GM18907 (cell line): ENCODE results near the gene MYO6.

ENCODE experiments used
- ATAC-seq: cut with Tn5 transposase; IDR thresholded peaks from one replicate; pipeline ENCODE4 v1.9.1; 2021; ENCODE audit warnings: mild to moderate bottlenecking, moderate library complexity; ENCODE audit not compliant: unreplicated experiment

MYO6 gene

DNA sequence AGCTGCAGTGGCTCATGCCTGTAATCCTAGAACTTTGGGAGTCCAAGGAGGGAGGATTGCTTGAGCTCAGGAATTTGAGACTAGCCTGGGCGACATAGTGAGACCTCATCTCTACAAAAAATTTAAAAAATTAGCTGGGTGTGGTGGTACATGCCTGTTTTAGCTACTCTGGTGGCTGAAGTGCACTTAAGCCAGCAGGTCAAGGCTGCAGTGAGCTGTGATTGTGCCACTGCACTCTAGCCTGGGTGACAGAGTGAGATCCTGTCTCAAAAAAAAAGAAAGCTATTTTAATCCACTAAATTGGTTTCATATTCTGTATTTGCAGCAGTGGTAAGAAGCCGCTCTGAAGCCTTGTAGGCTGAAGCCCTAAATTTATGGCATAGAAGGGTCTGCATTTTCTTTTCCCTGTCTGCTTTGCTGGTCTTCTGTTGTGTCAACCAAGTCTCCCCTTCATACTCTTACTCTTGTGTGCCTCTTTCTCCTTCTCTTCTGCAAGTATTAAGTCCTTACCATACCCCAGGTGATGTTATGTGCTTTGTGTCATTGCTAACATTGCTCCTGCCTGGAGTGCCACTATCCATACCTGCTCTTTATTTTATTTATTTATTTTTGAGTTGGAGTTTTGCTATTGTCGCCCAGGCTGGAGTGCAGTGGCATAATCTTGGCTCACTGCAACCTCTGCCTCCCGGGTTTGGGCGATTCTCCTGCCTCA is 70.9 kb downstream of the MYO6 start:
- no peak for ATAC-seq

DNA sequence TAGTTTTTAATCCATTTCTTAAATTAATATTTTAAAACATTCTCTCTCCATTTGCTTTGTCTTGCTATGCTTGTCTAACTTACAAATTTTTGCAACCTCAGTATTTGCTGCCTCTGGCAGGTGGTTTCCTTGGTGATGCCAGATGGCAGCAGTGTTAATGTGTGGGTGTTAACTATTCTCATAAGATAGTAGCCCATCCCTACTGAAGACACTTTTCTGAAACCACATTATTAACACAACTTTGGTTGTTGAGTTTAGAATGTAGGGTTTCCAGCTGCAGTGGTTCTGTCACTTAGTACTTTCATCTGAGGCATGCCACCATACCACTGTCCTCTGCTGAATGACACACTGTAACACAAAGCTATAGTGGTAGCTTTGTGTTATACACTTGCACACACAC is 75.1 kb downstream of the MYO6 start:
- peak; percentile 83 for ATAC-seq

DNA sequence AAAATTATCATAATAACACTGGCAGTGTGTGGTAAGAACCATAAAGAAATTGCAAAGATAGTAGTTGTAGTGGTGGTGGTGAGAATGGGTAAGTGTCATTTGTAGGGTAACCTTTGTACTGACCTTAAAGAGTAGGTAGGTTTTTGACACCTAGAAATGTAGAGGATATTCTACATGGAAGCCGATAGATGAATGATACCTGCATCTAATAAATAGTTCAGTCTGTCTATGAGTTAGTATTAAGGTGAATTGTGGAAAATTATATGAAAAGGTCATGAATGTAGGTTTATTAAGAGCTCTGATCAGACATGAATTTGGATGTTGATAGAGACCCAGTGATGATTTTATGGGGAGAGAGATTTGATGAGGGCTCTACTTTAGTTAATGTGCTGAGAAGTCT is 78.1 kb downstream of the MYO6 start:
- no peak for ATAC-seq

DNA sequence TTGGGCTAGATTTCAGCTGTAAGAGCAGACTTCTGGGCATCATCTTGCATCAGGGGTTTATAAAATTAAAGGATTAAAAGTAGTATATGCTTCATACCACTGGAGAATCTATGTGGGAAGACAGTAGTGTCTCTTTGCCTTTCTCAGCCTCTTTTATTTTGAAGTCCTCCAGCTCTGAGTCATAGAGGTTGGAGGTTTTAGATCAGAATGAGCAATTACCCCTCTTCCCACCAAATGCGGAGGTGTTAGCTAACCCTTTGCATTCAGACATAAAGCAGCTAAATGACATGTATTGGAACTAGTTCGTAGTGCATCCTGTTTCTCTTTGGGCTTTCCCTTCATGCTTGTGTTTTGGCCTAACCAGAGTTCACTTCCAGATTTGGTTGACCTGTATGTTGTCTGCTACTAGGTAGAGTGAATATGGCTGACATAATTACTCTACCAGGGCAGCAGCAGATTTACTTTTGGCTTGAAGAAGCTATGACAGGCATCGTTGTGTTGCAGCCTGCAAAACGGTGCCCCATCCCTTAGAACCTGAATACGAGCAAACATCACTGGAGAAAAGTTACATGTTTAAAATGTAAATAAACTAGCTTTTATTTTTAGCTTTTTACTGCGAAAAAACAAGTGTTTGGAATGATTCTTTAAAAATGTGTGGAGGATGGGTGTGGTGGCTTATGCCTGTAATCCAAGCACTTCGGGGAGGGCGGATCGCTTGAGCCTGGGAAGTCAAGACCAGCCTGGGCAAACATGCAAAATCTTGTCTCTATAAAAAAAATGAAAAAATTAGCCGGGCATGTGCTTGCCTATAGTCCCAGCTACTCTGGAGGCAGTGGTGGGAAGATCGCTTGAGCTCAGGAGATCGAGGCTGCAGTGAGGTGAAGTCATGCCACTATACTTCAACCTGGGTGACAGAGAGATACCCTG is 82.2 kb downstream of the MYO6 start:
- peak; percentile 71 for ATAC-seq

DNA sequence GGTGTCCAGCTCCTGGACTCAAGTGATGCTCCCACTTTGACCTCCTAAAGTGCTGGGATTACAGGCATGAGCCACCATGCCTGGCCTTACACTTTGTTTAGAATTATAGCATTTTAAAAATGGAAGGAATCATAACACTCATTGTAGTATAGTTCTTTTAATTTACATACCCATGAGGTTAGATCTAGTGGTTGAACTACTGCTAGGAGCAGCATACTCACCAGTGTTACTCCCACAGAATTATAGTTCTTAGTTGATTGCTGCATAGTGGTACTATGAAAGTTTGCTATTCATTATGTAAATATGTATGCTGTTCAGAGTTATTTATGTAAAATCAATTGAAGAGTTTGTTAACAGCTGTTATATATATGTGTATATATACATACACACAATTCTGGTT is 85.4 kb downstream of the MYO6 start:
- no peak for ATAC-seq

DNA sequence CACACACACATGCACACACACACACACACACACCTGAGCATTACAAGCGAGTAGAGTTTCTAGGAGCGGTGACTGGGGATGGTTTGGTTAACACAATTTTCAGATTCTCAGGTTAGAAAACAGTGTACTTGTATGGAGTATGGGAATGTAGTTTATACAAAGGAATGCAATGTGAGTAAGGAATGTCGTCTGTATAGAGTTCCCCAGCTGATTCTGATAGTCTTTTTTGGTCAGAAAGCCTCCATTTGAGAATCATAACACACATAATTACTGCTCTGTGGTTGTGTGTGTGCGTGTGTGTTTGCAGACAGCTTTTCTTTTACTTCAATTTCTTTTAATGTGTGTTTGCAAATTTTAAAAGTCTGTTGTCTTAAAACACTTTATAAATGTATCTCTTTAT is 93.2 kb downstream of the MYO6 start:
- no peak for ATAC-seq

DNA sequence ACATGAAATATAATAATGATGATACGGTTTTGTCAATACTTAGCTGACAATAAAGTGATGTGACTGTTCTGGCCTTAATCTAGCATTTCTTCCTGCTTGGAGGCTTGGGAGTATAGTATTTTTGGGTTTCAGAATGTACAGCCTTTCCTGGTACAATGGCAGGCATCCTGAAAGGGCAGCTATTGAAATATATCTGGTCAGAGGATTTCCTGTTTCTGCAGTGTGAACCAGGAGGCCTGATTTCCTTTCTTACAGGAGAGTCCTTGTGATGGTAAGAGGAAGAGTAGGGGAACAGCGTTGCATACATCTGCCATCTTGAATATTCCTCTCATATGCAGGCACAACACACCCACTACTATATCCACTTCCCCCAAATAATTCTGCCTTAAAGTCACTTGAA is 93.7 kb downstream of the MYO6 start:
- ATAC-seq: no peak

DNA sequence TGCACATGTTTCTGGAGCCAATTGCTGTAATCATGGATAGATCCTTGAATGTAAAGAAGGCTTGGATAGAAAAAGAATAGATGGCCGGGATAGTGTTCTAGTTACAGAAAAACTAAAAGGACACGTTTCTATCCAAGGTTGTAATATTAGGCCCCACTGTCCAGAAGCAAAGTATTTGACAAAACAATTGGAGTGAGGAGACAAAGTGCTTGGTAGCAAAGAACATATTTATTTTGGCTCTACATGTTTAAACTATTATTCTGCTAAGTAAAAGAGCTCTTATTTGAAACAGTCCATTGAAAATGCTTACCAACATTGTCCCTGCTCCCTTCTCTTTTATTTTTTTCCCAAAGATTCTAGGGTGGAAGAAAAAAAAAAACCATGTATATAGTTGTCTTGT is 94.4 kb downstream of the MYO6 start:
- no peak for ATAC-seq

DNA sequence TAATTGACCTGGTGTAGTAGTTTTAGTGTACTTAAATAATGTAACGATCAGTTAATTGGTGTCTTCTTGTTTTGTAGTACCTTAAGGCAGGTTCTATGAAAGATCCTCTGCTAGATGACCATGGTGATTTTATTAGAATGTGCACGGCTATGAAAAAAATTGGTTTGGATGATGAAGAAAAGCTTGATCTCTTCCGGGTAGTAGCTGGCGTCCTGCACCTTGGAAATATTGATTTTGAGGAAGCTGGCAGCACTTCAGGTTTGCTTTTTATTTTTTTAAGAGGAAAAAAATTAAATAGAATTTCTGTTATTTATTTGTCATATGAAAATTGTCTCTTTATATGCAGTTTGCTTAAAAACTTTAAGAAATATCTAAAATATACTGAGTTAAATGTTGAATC is 99.2 kb downstream of the MYO6 start:
- no peak for ATAC-seq

DNA sequence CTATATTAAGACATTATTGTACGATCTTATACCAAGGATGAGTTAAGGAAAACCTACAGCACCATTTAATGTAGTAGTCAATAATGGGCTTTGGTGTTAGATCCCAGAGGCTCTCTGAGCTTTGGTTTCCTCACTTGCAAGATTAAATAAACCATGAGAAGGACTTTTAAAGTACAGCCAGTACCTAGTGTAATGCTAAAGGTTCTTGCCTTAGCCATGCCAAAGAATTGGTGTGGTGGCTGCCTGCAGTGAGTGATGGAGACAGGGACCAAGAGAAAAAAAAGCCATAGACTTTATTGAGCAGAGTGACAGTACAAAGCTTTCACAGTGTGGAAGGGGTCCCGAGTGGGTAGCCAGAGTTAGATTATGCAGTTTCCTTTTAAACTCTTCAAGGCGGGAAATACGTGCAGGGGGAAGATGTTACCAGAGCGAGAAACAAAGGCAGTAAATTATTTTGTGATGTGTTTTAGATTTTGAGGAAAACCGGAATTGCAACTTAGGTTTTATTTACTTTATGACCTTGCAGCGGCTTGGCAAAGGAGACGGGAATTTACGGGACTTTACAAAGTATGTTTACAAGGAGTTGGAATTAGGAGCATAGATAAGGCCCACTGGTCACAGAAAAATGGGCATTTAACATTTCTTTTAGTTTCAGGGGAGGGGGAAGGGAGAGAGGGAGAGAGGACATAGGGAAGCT is 100.4 kb downstream of the MYO6 start:
- ATAC-seq: no peak

DNA sequence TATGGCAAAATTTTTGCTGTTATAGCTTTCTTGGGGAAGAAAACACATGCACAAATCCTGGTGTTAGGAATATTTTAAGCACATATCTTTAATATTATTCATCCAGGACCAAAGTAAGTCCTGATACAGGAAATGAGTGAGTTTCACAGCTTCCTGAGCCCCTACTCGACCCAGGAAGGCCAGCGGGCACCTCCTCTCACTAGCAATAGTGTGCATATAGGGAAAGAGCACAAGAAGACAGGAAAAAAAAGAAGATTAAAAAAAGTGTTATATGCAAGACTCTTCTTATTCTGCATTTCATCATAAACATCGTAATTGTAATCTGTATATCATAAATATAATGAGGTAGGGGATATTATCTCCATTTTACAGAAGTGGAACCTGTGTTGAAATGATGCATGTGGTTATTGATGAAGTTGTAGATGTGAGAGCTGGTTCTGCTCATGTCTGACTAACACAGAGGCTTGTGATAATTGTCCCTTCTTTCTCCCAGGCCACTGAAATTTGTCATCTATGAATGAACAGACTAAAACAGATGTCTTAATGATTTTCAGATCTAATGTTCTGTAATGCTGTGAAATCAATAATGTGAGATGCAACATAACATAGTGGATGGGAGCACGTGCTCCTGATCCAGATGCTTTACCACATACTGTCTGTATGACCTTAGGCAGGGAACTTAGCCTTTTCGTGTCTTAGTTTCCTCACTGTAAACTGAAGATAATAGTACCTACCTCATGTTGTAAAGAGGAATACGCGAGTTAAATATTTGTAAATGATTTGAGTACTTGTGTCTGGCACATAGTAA is 101.2 kb downstream of the MYO6 start:
- no peak for ATAC-seq

DNA sequence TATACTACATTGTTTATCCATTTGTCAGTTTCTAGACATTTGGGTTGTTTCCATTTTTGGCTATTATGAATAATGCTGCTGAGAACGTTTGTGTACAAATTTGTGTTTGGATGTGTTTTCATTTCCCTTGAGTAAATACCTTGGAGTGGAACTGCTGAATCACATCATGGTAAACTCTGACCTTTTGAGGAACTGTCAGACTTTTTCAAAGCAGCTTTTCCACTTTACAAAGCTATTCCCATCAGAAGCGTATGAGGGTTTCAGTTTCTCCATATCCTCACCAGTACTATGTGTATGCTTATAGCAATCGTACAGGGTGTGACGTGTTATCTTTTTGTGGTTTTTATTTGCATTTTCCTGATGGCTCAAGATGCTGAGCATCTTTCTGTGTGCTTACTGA is 103.7 kb downstream of the MYO6 start:
- peak; percentile 58 for ATAC-seq

DNA sequence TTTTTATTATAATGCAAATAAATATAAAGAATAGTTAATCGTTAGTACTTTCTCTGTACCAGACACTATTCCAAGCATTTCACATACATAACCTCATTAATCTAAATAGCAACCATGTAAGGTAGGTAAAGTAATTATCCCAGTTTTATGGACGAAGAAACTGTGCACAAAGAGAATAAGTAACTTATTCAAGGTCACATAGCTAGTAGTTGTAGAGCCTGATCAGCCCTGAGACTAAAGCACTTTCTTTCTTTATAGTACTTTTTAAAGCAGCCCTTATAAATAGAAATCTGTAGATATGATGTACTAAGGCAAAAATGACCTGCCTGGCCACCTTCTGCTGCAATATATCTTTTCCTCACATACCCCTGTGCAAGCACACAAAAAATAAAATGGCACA is 104.8 kb downstream of the MYO6 start:
- ATAC-seq: no peak

DNA sequence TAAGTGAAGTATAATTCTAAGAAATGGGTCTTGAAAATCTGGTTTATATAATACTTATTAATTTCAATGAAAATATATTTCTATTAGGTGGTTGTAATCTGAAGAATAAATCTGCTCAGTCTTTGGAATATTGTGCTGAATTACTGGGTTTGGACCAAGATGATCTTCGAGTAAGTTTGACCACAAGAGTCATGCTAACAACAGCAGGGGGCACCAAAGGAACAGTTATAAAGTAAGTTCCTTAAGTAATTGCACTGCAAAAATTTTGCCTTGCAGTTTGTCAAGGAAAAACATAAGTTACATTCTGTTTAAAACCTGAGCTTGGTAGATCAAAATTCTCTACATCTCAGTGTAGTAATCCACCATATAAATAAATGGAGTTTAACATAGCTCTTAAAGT is 106.0 kb downstream of the MYO6 start:
- ATAC-seq: no peak

DNA sequence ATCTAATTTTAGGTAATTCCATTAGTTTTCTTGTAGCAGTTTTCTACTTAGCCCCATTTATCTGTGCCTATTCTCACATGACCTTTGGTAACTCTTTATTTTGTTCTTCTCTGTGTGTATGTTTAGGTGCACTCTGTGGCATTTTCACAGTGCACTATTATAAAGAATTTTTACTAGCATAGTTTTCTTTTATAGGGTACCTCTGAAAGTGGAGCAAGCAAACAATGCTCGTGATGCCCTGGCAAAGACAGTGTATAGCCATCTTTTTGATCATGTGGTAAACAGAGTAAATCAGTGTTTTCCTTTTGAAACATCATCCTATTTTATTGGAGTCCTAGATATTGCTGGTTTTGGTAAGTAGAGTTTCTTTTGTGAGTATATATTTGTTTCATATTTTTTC is 107.9 kb downstream of the MYO6 start:
- no peak for ATAC-seq

DNA sequence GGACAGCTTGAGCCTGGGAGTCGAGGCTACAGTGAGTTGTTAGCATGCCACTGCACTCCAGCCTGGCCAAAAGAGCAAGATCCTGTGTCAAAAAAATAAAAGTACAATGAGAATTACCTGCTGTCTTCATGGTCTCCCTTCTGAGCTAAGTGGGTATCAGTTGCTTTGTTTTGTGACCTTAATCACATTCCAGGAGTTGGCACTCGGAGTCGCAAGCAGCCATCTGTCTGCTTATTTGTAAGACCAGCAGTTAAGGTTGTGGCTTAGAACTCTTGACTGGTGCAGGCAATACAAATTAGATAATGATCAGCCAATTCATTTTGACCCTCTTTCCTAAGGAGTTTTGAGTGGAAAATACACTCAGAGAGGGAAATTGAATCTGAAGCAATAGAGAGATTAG is 114.0 kb downstream of the MYO6 start:
- no peak for ATAC-seq

DNA sequence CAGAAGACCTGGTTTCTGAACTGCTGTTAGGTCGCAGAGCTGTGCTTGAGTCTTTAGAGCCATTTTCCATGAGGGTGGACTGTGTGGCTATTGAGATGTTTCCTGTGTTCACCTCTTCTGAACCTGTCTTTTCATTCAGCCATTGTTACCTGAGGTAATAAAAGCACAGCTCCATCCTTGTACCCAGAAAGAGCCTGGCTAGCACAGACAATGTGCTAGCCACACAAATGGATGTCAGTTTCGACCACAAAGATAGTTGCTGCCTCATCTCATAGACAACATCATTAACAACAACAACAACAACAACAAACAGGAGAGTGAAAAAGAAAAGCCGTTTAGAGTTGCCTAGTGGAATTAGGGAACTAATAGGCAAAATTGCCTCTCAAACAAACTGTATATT is 114.7 kb downstream of the MYO6 start:
- ATAC-seq: no peak

DNA sequence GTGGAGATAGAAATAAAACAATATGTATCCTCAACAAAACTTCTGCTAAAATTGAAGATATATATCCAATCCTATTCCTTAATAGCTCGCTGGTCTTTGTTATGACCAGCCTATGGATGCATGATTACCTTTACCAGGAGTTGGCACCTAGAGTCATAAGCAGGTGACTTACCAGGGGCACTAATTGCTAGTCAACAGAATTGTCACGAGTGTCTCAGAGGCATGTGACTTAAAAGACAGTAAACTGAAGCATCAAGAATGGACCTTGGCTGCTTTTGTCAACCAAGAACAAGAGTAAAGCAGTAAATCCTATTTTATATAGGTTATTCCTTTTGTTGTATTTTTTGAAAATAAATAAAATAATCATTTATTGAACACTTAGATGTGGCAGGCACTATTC is 115.4 kb downstream of the MYO6 start:
- no peak for ATAC-seq

DNA sequence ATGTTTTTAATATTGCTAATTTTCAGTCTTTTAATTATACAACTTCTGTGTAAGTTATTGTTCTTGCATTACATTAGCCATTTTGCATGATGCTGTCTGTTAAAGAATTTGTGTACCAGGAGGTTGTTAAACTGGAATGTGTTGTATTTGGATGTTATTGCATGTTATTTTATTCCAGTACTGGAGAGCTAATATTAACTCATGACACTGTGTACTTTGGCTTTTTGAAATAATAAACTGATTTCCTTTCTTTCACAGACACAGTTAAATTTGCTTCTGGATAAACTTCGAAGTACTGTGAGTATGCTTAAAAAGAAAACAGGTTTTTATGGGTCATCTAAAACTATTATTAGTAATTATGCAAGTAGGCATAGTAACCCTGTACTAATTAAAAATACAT is 121.3 kb downstream of the MYO6 start:
- no peak for ATAC-seq

DNA sequence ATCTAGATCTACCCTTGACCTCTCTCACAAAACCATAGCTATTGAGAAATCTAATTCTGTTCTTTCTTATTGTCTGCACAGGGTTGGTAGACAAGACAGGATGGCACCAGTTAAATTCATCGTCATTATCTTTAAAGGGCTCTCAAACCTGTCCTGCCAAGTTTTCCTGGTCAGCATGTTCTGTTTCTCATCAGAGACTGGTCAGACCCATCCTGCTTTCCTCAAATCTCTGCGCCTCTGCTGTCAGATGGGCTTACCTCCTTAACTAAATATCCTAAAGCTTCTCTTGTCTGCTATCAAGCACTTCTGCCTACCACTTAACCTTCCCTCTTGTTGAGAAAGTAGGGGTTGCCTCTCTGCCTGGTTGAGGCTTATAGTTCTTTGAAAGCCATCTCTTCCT is 125.2 kb downstream of the MYO6 start:
- ATAC-seq: no peak

DNA sequence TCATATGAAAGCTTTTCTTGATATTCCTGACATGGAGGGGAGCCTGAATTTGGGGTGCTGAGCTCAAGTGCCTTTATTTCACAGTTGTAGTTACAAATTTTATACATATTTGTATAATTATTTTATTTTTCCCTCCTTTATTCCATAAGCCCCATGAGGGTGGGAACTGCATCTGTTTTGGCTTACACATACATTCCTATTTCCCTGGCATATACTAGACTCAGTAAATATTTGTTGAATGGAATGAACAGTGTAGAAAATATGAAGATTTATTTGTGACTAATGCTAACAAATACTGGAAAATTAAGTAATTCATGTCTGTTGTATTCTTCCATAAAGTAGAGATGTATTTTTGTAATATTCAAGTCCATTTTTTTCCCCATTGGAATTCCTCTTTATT is 127.1 kb downstream of the MYO6 start:
- no peak for ATAC-seq
